Islet of Langerhans (tissue), 1 donor: Measurements from ENCODE around the gene ANKRD24.
"Not testable (repeated sequence)": the region's sequence is repeated elsewhere in the genome, so short reads cannot be mapped to it uniquely, and the experiment has no call there.

Experiments used
- FAIRE-seq: peaks from one replicate; lab custom pipeline; 2011; peaks lifted over from hg19 to GRCh38; lab: Jason Lieb, UNC

Gene ANKRD24

GRCh38 chr19:4173479-4174212 is 8.8 kb upstream of the ANKRD24 start:
- FAIRE-seq, result no peak

DNA sequence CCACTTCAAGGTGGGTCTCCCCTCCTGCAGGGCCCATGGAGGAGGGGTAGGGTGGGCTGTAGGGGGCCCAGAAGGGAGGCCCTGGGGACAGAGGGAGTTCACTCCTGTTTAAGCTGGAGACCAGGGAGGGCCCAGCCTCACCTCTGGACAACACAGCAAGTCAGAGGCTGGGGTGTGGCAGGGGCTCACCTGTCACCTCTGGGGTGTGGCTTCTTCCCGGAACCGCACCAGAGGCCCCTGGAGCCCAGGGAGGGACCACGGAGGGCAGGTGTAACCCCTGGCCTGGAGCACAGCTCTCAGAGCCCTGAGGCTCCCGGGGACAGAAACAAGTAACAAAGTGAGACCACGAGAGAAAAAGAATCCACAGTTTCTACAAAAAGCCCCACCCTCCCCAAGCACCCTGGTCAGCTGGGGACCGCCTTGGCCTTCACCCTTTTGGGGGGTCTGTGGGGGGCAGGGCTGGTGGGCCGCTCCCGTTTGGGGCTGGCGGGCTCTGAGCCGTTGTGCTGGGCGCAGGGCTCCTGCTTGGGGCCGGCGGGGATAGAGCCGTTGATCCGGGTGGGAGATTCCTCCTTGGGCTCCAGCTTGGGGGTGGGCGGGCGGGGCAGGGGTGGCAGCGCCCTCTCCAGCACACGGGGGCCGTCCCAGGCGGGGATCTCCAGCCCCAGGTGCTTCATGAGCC is 8.1 kb upstream of the ANKRD24 start:
- no peak for FAIRE-seq

DNA sequence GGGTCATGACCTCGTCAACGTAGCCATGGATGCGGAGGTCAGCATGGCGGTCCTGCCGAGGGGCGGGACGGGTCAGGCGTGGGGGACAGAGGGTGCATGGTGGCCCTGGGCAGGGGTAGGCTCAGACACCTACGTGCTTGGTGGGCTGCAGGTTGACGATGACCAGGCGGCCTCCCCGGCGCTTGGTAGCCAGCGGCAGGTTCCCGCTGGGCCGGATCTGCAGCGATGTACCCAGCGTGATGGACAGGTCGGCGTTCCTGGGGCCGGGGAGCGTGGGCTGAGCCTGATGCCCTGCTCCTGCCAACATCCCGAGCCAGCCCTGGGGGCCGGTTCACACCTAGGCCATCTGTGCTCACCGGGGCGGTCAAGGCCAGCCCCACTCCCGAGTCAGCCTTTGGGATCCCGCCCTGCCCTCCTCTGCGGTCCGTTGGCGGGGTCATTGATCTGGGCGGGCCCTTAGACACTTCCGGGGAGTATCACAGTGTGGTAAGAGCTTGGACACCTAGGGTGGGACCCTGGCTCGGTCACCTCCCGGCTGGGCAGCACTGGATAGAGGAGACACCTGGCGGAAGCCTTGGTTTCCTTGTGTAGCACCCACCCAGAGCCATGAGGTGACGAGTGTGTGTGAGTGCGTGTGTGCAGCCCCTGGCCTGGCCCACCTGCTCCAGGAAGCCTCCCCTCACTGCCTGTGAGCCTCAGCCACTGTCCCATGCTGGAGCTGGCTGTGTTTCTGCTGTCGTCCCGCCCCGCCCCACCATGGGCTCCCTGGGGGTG is 7.4 kb upstream of the ANKRD24 start:
- no peak for FAIRE-seq

- FAIRE-seq, result no peak
These were observed 6.9 kb upstream of the ANKRD24 start for GRCh38 chr19:4175669-4175931.

- FAIRE-seq, result no peak
These were observed 5.3 kb upstream of the ANKRD24 start for GRCh38 chr19:4177146-4177545.

GRCh38 chr19:4178990-4179389 is 3.5 kb upstream of the ANKRD24 start:
- FAIRE-seq, result no peak

DNA sequence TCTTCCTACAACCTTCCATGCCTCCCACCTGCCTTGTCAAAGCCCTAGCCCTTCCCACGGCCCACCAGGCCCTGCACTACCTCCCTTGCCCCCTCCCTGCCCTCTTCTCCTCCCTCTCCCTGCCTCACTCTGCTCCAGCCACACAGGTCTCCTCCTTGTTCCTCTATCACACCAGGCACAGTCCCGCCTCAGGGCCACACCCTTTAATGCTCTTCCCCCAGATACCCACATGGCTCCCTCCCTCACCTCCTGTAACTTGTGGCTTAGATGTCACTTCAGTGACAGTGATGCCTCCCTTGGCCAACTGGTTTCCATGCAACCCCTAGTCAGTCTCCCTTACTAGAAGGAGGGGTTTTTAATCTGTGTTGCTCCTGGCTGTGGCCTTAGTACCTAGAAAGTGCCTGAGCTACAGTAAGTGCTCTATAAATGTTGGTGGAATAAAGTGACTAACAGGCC is 1.4 kb upstream of the ANKRD24 start:
- no peak for FAIRE-seq

- FAIRE-seq, result no peak
These were observed 1.7 kb downstream of the ANKRD24 start for GRCh38 chr19:4183967-4184717.

- no peak for FAIRE-seq
These were observed 2.3 kb downstream of the ANKRD24 start for GRCh38 chr19:4184718-4185352.

- no peak for FAIRE-seq
These were observed 3.1 kb downstream of the ANKRD24 start for GRCh38 chr19:4185413-4186086.

GRCh38 chr19:4186087-4186993 is 3.9 kb downstream of the ANKRD24 start:
- no peak for FAIRE-seq

DNA sequence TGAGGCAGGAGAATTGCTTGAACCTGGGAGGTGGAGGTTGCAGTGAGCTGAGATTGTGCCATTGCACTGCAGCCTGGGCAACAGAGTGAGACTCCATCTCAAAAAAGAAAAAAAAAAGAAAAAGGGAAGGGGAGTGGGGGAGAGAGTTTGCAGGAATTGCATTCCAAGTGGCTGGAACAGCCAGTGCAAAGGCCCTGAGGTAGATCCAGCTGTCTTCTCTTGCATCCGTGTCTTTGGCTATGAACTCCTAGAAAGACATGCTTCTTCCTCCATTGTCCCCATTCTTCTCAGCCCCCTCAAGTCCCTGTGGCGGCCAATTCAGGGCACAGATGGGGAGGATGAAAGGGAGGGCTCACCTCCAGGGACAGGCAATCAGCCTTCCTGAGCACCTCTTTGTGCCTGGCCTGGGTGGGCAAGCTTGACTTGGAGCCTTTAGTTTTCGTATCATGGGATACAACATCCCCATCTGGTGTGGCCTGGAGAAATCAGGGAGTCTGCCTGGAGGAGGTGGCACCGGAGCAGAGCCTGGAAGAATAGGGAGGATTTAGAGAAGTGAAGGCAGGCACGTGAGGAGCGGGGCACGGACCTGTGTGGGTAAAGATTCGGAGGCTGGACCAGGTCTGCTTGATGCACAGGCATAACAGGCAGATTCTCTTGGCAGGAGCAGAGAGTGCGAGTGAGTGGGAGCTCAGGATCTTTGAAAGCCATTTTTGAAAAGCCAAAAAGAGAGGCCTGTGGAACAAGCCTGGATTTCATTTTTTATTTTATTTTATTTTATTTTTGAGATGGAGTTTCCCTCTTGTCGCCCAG is 5.0 kb downstream of the ANKRD24 start:
- no peak for FAIRE-seq

DNA sequence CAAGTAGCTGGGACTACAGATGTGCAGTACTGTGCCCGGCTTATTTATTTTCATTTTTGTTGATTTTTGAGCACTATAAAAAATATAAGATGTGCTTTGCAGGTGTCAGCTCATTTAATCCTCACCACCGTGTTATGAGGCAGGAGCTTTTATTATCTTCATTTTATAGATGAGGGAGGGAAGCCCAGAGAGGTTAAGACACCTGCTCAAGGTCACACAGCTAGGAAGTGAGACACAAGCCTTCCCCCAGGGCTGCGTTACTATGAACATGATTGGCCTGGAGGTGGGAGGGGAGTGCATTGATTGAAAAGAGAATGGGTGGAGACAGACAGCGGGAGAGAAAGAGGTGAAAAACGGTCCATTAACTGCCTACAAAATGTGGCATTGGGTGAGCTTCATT is 7.2 kb downstream of the ANKRD24 start:
- FAIRE-seq, result no peak

DNA sequence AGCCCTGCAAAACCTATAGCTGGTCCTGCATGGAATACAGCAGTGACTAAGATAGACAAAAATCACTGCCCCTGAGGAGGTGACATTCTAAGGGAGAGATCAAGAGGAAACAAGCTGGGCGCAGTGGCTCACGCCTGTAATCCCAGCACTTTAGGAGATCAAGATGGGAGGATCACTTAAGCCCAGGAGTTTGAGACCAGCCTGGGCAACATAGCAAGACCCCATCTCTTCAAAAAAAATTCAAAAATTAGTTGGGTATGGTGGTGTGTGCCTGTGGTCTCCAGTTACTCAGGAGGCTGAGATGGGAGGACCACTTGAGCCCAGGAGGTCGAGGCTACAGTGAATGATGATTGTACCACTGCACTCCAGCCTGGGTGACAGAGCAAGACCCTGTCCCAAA is 10.0 kb downstream of the ANKRD24 start:
- not testable (repeated sequence) for FAIRE-seq

DNA sequence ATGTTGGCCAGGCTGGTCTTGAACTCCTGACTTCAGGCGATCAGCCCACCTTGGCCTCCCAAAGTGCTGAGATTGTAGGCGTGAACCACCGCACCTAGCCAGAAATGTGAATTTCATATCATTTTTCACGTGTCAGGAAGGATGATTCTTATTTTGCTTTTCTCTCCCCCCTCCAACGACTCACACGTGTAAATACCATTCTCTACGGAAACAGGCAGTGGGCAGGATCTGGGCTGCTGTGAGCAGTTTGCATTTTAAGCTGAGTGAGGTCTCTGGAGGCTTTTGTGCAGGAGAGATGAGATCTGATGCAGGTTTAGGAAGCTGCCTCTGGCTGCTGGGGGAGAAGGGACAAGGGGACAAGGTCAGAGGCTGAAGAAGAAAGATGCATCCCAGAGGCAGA is 11.9 kb downstream of the ANKRD24 start:
- no peak for FAIRE-seq

DNA sequence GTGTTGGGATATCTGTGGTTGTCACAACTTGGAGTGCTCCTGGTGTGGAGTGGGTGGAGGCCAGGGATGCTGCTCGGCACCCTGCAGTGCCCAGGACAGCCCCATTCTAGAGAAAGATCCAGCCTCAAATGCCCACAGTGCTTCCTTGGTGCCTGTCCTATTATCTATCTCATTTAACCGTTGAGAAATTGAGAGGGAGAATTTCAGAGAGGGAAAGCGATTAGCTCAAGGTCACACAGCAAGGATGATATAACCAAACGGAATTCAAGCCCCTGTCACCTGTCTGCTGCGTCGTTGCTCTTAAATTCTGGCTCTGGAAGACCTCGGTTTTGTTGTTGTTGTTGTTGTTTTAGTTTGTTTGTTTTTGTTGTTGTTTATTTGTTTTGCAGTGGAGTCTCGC is 13.5 kb downstream of the ANKRD24 start:
- FAIRE-seq, result no peak

DNA sequence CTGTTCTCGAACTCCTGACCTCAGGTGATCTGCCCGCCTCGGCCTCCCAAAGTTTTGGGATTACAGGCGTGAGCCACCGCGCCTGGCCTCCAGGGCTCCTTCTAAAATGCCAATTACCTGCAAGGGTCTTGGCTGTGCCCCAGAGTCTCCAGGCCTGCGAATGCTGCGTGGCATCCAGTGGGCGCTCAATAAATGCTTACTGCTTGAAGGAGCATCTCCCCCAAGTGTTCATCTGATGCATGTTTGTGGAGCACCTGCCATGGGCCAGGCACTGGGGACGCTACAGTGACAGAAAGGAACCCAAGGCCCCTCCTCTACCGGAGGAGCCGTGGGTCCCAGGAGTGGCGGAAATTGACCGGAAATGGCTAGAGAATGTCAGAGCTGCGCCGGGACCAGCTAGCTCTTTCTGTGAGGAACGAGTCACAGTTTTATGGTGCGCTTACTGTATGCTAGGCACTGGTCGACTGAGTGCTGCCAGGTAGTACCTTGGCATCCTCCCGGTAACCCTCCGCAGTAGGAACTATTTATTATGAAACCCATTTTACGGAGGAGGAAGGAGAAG is 14.2 kb downstream of the ANKRD24 start:
- no peak for FAIRE-seq

GRCh38 chr19:4197228-4197624 is 14.7 kb downstream of the ANKRD24 start:
- no peak for FAIRE-seq
